Astrocyte of the spinal cord (primary cell): ENCODE measurements around the gene WDR93.

Experiments used
- DNase-seq: peaks from one replicate; pipeline ENCODE4 v3.0.0; 2011; ENCODE audit warnings: low read depth, low spot score
- H3K4me3 ChIP-seq: 2 replicates; pipeline ENCODE4 v1.5.1; 2011; ENCODE audit warnings: low read depth, mild to moderate bottlenecking, low read length, moderate library complexity
- CTCF ChIP-seq: IDR thresholded peaks from 2 replicates; pipeline ENCODE4 v1.5.1; 2012; ENCODE audit warnings: low read depth, mild to moderate bottlenecking, low read length, inconsistent platforms
- in situ Hi-C: cut with HindIII; loops from 2 replicates; pipeline ENCODE4 v1.10.0; 2017; ENCODE audit warnings: low sequenced_read_pairs

The WDR93 gene

GRCh38 chr15:89648106-89649012, 42.3 kb upstream of the WDR93 start:
- in situ Hi-C loops: no loop called here
- TF ChIP-seq CTCF: no peak
- H3K4me3 ChIP-seq: no peak overlapping the region
- DNase-seq: no peak

GRCh38 chr15:89649013-89649625, 41.5 kb upstream of the WDR93 start:
- in situ Hi-C loops: no loop called here
- H3K4me3 ChIP-seq: no peak overlapping the region
- no peak for DNase-seq
- TF ChIP-seq CTCF: no peak

GRCh38 chr15:89649716-89650115, 40.9 kb upstream of the WDR93 start:
- H3K4me3 ChIP-seq: no peak overlapping the region
- no peak for DNase-seq
- in situ Hi-C loops: no loop called here
- no peak for TF ChIP-seq CTCF

GRCh38 chr15:89652131-89652530, 38.5 kb upstream of the WDR93 start:
- no peak overlapping the region for H3K4me3 ChIP-seq
- no peak for TF ChIP-seq CTCF
- no peak for DNase-seq
- in situ Hi-C loops: no loop called here

- no peak overlapping the region for H3K4me3 ChIP-seq
- in situ Hi-C loops: no loop called here
- TF ChIP-seq CTCF: no peak
- no peak for DNase-seq
Measured at GRCh38 chr15:89652666-89653065, 37.9 kb upstream of the WDR93 start.

- H3K4me3 ChIP-seq: no peak overlapping the region
- DNase-seq: no peak
- in situ Hi-C loops: no loop called here
- TF ChIP-seq CTCF: no peak
Measured at GRCh38 chr15:89653578-89653977, 37.0 kb upstream of the WDR93 start.
